ENCODE measurements around the gene C10orf90. TPM values are rescaled to one million over a fixed set of nuclear protein-coding genes. Genes with fewer than 3 reads are reported as not detected.

Gene C10orf90
- total and polyA plus RNA-seq, 2 of the 8 experiments (the other 6 are each of a cell fraction or from before 2014, with no cell fraction given) = 0.21 TPM; not detected in 1

GRCh38 chr10:126586878-126587277 is 83.6 kb downstream of the C10orf90 start:
- H2BK120ac ChIP-seq (replicated peaks; ENCODE audit: low read depth, low read length) = no peak overlapping the region
- no peak for FAIRE-seq
- H3K9ac ChIP-seq (replicated peaks in 1 of 4; ENCODE audit: extremely low read depth in 1 of 4, low read depth in 3 of 4, low read length in 3 of 4) = no peak overlapping the region
- no peak overlapping the region for H2BK5ac ChIP-seq (ENCODE audit: low read depth, low read length)
- H4K20me1 ChIP-seq (replicated peaks in 1 of 2; ENCODE audit: control insufficient read depth in 1 of 2, insufficient read depth in 2 of 2, low read length in 2 of 2) = no peaks in the 10 kb centered on the region
- WGBS, 2 experiments (ENCODE audit: extremely low coverage in 1 of 2, insufficient coverage in 1 of 2, insufficient read length in 1 of 2, insufficient replicate concordance in 2 of 2, low coverage in 1 of 2, low lambda C conversion rate in 2 of 2, missing lambda C conversion rate in 1 of 2) = 98% methylated on average over 5 of the region's 5 CpGs; no CpG with 5 or more reads in 1 of the 2 experiments
- H3K18ac ChIP-seq (ENCODE audit: extremely low read depth, low read length) = no peak overlapping the region
- H3K79me2 ChIP-seq (ENCODE audit: control insufficient read depth in 1 of 2, insufficient read depth in 2 of 2, low read length in 2 of 2) = no peaks in the 10 kb centered on the region
- no peak overlapping the region for H3K23ac ChIP-seq (ENCODE audit: insufficient read length)
- CTCF ChIA-PET (ENCODE audit: partially characterized antibody) = interaction anchor here (1.7 kb wide), 1 partner anchor 12 kb away, joined by 5 read pairs; no protein-coding TSS in a partner anchor
- H3K4me1 ChIP-seq (replicated peaks in 1 of 4; ENCODE audit: control insufficient read depth in 3 of 4, insufficient read depth in 4 of 4, low read length in 3 of 4) = peaks cover 0 to 8% (median 6%) of the 10 kb centered on the region in 4 experiments; a peak in 5 of 7 replicates
- H3K4me3 ChIP-seq (ENCODE audit: extremely low read depth in 1 of 4, insufficient read depth in 2 of 4, low read depth in 3 of 4, low read length in 4 of 4) = no peak overlapping the region
- no peaks in the 10 kb centered on the region for H3K23me2 ChIP-seq (ENCODE audit: low read depth, low read length)
- no peak overlapping the region for H4K8ac ChIP-seq (ENCODE audit: extremely low read depth, insufficient read depth, low read length)
- no peak overlapping the region for H3K14ac ChIP-seq (ENCODE audit: insufficient read length)
- no peaks in the 10 kb centered on the region for H3K9me3 ChIP-seq (ENCODE audit: insufficient read depth in 2 of 2, low read depth in 1 of 2, low read length in 1 of 2)
- H2BK12ac ChIP-seq (ENCODE audit: low read depth, low read length) = no peak overlapping the region
- no peak overlapping the region for H4K5ac ChIP-seq (ENCODE audit: insufficient read length, low read depth, low read length)
- H3K36me3 ChIP-seq (ENCODE audit: control insufficient read depth in 2 of 4, insufficient read depth in 4 of 4, low read length in 3 of 4) = no peaks in the 10 kb centered on the region
- H3K79me1 ChIP-seq (ENCODE audit: low read depth, low read length) = no peaks in the 10 kb centered on the region
- DNase-seq (ENCODE audit: low read depth in 1 of 2, low spot score in 2 of 2) = no peak
- H3K4ac ChIP-seq (replicated peaks; ENCODE audit: insufficient read length, low read depth, low read length) = no peak overlapping the region
- H3K4me2 ChIP-seq (ENCODE audit: insufficient read depth in 1 of 2, low read depth in 2 of 2, low read length in 2 of 2) = no peak overlapping the region
- no peak overlapping the region for H2AK5ac ChIP-seq (ENCODE audit: low read depth, low read length)
- H4K91ac ChIP-seq (replicated peaks; ENCODE audit: insufficient read length, low read length) = no peak overlapping the region
- H2BK20ac ChIP-seq (ENCODE audit: low read length) = no peak overlapping the region
- POLR2A ChIA-PET (ENCODE audit: partially characterized antibody) = interaction anchor here (1.0 kb wide), 1 partner anchor 21 kb away, joined by 3 read pairs; no protein-coding TSS in a partner anchor
- H3K27ac ChIP-seq (ENCODE audit: low read depth, low read length) = no peak overlapping the region
- no peaks in the 10 kb centered on the region for H3K27me3 ChIP-seq (replicated peaks in 1 of 4; ENCODE audit: control insufficient read depth in 3 of 4, extremely low read depth in 1 of 4, insufficient read depth in 3 of 4, low read length in 3 of 4)
- H3K56ac ChIP-seq (replicated peaks; ENCODE audit: insufficient read length, low read depth, low read length) = no peak overlapping the region
- H2AFZ ChIP-seq (ENCODE audit: low read length) = no peak overlapping the region
- H2BK15ac ChIP-seq (ENCODE audit: low read length) = no peak overlapping the region
- no peak for TF ChIP-seq CEBPB (IDR thresholded peaks at IDR 0.05; ENCODE audit: low read depth, low read length)
- TF ChIP-seq CHD1 (IDR thresholded peaks at IDR 0.05; ENCODE audit: low read depth, low read length) = no peak
- TF ChIP-seq ATF3 (IDR thresholded peaks at IDR 0.05; ENCODE audit: insufficient read depth, low read depth, low read length) = no peak
- no peak for TF ChIP-seq HDAC2 (IDR thresholded peaks at IDR 0.05; ENCODE audit: borderline replicate concordance in 1 of 2, low read depth in 2 of 2, low read length in 2 of 2)
- TF ChIP-seq TAF7 (optimal IDR thresholded peaks at IDR 0.05; ENCODE audit: borderline replicate concordance, low read depth, low read length) = no peak
- TF ChIP-seq PHF8 (conservative IDR thresholded peaks at IDR 0.05; ENCODE audit: low read depth, low read length) = no peak
- no peak for TF ChIP-seq MAFK (IDR thresholded peaks at IDR 0.05; ENCODE audit: low read depth, low read length)
- TF ChIP-seq NANOG (IDR thresholded peaks at IDR 0.05; ENCODE audit: insufficient read depth, low read depth, low read length, poor library complexity, severe bottlenecking) = no peak
- TF ChIP-seq JUN (IDR thresholded peaks at IDR 0.05; ENCODE audit: low read depth, low read length) = no peak
- TF ChIP-seq YY1 (IDR thresholded peaks at IDR 0.05; ENCODE audit: low read depth, low read length) = no peak
- no peak for TF ChIP-seq CBX8 (IDR thresholded peaks at IDR 0.05; ENCODE audit: borderline replicate concordance, low read depth, low read length)
- no peak for TF ChIP-seq TEAD4 (IDR thresholded peaks at IDR 0.05; ENCODE audit: low read depth, low read length)
- no peak for TF ChIP-seq POU5F1 (IDR thresholded peaks at IDR 0.05; ENCODE audit: low read depth, low read length)
- TF ChIP-seq TAF1 (IDR thresholded peaks at IDR 0.05; ENCODE audit: low read depth, low read length) = no peak
- TF ChIP-seq SIRT6 (IDR thresholded peaks at IDR 0.05; ENCODE audit: low read length) = no peak

All from H1 (cell line).